Fibroblast of skin of back (primary cell): ENCODE results near the gene ZNF362.
A peak's percentile ranks its signal among the peaks of the same experiment; 100 is the strongest.
"Not testable (repeated sequence)": the region's sequence is repeated elsewhere in the genome, so short reads cannot be mapped to it uniquely, and the experiment has no call there.

Experiments
- DNase-seq: peaks from one replicate; pipeline ENCODE4 v3.0.0-alpha.2; 2013

Gene ZNF362

DNA sequence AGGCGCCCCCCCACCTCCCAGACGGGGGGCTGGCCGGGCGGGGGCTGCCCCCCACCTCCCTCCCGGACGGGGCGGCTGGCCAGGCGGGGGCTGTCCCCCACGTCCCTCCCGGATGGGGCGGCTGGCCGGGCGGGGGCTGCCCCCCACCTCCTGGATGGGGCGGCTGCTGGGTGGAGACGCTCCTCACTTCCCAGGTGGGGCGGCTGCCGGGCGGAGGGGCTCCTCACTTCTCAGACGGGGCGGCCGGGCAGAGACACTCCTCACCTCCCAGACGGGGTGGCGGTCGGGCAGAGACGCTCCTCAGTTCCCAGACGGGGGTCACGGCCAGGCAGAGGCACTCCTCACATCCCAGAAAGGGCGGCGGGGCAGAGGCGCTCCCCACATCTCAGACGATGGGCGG is 53.1 kb downstream of the ZNF362 start:
- not testable (repeated sequence) for DNase-seq

GRCh38 chr1:33310702-33311101 is 54.4 kb downstream of the ZNF362 start:
- DNase-seq = no peak

DNA sequence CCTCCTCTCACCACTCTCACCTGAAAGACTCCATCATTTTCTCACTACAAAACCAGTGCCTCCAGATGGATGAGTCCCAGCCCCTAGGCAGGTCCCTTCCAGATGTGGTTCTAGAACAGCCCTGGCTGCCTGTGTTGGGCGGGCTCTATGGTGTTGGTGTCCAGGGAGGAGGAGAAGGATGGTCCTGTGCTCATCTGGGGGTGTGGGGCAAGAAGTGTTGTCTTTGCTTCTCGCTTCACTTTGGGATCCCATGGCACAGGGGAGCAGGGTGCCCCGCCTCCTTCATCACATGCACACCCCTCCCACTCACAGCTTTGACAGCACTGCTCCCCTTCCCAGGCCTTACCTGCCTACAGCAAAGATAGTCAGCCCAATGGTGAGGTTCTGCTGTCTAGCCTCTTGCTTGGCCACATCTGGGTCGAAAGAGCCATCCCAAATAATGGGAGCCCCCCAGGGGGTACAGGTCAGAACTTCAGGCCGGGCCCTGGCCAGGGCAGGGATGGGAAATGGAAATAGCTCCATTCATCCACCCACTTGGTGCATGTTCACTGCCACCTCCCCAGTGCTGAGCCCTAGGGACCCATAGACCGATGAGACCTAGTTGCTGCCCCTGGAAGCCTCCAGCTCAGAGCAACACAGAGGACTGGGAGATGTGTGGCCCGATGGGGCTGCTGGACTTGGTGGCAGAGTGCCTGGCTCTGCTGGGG is 55.6 kb downstream of the ZNF362 start:
- no peak for DNase-seq

- no peak for DNase-seq
Observed at GRCh38 chr1:33312413-33312749, 56.1 kb downstream of the ZNF362 start.

- no peak for DNase-seq
Observed at GRCh38 chr1:33314416-33314815, 58.1 kb downstream of the ZNF362 start.

GRCh38 chr1:33316601-33317000 is 60.3 kb downstream of the ZNF362 start:
- no peak for DNase-seq

DNA sequence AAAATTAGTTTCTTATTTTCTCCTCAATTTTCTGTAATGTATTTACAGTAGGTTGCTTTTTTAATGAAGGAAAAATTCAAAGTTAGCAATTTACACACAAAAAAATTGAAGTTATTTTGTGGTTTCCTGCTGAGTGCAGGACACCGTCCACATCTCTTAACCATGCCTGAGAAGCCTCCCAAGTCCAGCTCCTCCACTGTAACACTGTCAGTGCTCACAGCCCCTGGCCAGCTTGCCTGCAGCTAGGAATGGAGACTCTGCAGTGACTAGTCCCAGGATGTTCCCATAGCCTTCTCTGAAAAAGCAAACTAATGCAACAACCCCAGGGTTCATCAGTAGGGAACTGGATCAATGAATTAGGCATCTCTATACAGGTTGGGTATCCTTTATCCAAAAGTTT is 61.1 kb downstream of the ZNF362 start:
- DNase-seq = no peak

DNA sequence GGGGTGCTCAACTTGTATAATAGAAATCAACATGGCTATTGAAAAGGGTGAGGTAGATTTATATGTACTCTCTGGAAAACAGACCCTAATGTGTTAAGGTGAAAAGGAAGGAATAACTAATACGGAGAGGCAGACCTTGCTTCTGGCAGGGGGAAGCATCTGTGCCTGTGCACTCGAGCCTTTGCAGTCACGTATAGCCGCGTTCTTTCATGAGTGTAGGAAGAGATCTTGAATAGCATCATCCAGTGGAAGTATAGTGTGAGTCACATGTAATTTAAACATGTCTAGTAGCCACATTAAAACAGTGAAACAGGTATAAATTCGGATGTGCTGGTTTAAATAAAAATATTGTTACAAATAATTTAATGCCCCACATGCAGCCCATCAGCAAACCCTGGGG is 61.7 kb downstream of the ZNF362 start:
- peak; percentile 53 for DNase-seq

DNA sequence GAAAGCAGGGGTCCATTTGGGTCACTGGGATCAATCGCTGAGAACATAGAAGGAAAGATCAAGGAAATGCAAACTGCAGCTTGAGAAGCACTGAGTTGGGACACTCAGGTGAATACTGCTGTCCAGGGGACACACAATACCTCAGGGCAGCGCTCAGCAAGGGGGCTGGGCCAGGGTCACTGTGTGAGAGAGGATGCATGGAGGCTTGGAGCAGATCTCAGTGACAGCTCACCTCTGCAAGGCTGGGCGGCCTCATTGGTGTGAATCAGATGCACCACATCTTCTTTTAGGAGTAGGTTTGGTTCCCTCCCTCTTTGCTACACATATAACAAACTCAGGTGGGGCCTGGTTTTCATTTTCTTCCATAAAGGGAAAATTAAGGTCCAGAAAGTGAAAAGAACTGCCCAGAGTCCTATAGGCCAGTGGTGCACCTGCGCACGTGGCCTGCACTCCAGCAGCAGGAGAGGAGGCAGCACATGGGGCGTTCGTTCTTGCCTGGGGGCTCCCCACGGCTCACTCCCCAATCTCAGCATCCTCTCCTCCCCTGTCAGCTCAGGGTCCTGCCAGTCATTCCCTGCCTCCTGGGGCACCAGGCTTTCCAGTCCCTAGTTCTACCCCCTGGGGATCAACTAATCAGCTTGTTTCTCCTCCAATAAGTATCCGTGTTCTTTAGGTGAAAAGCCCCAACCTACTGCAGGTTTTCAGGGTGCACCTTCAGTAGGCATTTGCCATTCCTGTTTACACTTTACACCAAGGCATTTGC is 63.1 kb downstream of the ZNF362 start:
- no peak for DNase-seq

GRCh38 chr1:33319949-33320618 is 63.8 kb downstream of the ZNF362 start:
- DNase-seq = no peak

DNA sequence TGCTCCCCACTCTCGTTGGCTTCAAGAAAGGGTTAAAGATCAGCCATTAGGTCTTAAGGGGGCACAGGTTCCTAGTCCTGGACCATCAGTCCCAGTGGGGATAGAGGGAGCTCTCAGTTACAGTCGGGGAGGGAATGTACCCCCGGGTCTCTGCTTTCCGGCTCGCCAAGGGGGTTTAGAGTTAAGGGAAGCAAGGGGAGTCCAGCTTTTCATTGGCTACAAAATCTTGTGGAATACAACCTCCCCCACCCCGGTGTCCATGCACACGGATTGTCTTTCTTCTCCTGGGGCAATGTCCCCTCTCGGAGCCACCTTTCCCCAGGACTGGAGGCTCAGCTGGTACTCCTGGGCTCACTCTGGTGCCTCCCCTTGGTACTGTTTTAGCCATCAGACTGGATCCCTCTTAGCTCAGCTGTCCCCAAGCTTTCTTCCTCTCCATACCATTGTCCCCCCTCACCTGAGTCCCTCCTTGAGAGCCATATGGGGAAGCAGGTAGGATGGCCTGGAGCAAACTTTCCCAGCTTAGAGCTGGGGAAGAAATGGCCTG is 64.4 kb downstream of the ZNF362 start, which contains the start of gene A3GALT2:
Gene A3GALT2, minus strand, starts transcription at position 480 of the 547 bp plus-strand sequence. Its CDS starts 0 bp downstream, at position 480.
- no peak for DNase-seq

GRCh38 chr1:33321178-33321577 is 64.9 kb downstream of the ZNF362 start:
- no peak for DNase-seq

GRCh38 chr1:33322109-33322508 is 65.8 kb downstream of the ZNF362 start:
- no peak for DNase-seq

GRCh38 chr1:33322870-33323585 is 66.7 kb downstream of the ZNF362 start:
- DNase-seq = no peak

- DNase-seq = no peak
Observed at GRCh38 chr1:33323663-33324477, 67.6 kb downstream of the ZNF362 start.

GRCh38 chr1:33324677-33325575 is 68.6 kb downstream of the ZNF362 start:
- DNase-seq = no peak

DNA sequence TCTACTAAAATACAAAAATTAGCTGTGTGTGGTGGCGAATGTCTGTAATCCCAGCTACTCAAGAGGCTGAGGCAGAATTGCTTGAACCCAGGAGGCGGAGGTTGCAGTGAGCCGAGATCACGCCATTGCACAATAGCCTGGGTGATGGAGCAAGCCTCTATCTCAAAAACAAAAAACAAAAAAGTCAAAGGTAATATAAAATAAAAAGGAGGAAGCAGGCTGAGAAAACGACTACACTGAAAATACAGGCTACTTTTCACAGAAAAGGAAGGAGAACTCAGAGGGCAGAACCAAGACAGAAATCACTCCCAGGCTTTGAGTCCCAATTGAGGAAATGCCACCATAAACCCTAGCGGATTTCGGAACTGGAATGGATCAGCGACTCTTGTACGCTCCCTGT is 70.5 kb downstream of the ZNF362 start:
- no peak for DNase-seq

DNA sequence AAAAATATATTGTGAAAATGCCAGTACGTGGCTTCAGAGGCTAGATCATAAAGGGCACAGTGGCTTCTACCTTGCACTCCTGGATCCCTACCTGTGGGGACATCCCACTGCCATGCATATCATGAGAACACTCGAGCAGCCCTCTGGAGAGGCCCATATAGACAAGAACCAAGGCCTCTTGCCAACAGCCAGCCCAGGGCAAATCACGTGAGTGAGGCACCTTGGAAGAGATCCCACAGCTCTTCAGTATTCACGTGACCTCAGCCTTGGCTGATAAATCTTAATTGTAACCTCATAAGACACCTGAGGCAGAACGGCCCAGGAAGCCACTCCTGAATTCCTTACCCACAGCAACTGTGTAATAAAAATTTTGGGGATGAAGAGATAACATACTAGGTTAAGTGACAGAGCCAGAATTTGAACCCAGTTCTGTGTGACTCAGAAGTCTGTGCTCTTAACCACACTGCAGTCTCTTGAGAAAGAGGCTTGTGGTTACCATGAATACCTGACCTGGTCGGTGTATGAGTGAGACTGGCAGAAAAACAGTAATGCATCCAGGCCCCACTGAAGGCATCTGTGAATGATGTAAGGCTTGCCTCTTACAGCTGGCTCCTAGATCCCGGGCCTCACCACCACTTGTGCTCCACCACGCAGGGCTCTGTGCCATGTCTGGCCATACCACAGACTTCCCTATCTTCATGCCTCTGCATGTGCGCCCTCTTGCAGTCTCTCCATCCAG is 71.5 kb downstream of the ZNF362 start:
- peak; percentile 86 for DNase-seq

DNA sequence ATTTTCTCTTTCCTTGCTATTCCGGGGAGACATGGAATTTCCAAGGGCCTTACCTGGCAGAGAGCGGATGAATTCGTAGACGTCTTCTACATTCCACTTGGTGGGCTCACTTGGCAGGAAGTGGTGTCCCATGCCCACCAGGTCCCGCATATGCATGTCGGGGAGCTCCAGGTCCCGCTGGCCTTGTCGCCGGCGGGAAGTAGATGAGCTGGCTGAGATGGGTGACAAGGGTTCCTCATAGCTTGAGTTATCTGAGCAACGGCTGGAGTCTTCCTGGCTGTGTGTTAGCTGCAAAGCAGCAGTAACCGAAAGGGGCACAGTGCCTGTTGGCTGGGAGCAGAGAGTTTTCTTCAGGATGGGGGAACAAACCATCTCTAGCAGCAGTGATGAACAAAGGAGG is 72.5 kb downstream of the ZNF362 start:
- no peak for DNase-seq
